ENCODE results near the gene ARFGEF3.

Gene ARFGEF3

DNA sequence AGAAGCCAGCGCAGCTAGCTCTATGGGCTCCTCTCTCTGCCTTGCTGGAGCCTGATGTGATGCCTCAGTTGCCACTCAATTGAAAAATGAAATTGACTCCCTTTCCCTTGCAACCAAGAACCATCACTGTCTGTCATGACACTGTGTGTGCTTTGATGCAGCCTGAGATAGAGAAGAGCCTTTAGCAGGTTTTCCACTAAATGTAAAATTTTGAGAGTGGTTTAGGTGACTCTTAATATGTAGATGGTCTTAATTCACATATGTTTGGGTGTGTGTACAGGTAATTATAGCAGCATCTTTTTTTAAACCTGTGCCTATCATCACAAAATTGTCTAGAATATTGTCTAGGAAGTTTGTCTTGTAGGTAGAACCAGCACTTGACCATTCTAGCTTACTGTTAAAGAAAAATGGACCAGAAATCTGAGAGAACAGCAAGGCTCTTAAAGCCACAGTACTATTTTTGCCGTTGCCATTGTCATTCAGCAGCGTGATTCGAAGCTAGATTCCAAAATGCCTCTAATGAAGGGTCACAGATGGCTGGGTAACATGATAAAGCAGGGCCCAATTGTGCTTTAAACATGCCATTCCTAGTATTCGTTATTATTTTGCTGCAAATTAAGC, 1.3 kb downstream of the ARFGEF3 start:
- H3K4me3 ChIP-seq (ENCODE audit: low read depth, low read length), result peak overlapping the region; percentile 96
- TF ChIP-seq, protein P1, sequence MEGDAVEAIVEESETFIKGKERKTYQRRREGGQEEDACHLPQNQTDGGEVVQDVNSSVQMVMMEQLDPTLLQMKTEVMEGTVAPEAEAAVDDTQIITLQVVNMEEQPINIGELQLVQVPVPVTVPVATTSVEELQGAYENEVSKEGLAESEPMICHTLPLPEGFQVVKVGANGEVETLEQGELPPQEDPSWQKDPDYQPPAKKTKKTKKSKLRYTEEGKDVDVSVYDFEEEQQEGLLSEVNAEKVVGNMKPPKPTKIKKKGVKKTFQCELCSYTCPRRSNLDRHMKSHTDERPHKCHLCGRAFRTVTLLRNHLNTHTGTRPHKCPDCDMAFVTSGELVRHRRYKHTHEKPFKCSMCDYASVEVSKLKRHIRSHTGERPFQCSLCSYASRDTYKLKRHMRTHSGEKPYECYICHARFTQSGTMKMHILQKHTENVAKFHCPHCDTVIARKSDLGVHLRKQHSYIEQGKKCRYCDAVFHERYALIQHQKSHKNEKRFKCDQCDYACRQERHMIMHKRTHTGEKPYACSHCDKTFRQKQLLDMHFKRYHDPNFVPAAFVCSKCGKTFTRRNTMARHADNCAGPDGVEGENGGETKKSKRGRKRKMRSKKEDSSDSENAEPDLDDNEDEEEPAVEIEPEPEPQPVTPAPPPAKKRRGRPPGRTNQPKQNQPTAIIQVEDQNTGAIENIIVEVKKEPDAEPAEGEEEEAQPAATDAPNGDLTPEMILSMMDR (IDR thresholded peaks at IDR 0.05; ENCODE audit: control insufficient read depth, extremely low read depth, insufficient read depth), result no peak
- DNase-seq (ENCODE audit: low read depth), result no peak

DNA sequence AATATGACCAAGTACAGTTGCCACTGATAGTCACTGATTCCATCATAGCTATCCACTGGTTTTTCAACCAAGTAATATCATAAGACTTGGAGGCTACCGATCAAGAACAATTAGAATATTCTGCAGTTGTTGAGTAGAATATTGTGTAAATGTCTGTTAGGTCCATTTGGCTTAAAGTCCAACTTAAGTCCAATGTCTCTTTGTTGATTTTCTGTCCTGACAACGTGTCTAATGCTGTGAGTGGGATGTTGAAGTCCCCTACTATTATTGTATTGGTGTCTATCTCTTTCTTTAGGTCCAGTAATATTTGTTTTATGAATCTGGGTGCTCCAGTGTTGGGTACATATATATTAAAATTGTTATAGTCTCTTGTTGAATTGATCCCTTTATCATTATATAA, 13.9 kb downstream of the ARFGEF3 start:
- H3K4me3 ChIP-seq (ENCODE audit: low read depth, low read length), result no peak overlapping the region
- DNase-seq (ENCODE audit: low read depth), result no peak
- TF ChIP-seq, protein P1 (IDR thresholded peaks at IDR 0.05; ENCODE audit: control insufficient read depth, extremely low read depth, insufficient read depth), result no peak

DNA sequence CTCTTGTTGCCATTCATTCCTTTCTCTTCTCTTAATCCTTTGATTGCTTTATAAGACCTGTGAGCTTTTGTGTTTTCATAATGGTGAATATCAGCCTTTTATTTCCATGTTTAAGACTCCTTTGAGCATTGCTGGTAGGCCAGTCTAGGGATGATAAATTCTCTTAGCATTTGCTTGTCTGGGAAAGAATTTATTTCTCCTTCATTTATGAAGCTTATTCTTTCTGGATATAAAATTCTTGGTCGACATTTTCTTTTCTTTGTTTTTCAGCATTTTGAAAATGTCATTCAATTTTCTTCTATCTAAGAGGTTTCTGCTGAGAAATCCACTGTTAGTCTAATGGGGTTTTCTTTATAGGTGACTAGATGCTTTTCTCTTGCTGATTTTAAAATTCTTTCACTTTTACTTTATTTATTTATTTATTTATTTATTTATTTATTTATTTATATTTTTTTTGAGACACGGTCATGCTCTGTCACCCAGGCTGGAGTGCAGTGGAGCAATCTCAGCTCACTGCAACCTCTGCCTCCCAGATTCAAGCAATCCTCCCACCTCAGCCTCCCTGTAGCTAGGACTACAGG, 15.0 kb downstream of the ARFGEF3 start:
- TF ChIP-seq, protein P1 (IDR thresholded peaks at IDR 0.05; ENCODE audit: control insufficient read depth, extremely low read depth, insufficient read depth), result no peak
- no peak for DNase-seq (ENCODE audit: low read depth)
- no peak overlapping the region for H3K4me3 ChIP-seq (ENCODE audit: low read depth, low read length)

DNA sequence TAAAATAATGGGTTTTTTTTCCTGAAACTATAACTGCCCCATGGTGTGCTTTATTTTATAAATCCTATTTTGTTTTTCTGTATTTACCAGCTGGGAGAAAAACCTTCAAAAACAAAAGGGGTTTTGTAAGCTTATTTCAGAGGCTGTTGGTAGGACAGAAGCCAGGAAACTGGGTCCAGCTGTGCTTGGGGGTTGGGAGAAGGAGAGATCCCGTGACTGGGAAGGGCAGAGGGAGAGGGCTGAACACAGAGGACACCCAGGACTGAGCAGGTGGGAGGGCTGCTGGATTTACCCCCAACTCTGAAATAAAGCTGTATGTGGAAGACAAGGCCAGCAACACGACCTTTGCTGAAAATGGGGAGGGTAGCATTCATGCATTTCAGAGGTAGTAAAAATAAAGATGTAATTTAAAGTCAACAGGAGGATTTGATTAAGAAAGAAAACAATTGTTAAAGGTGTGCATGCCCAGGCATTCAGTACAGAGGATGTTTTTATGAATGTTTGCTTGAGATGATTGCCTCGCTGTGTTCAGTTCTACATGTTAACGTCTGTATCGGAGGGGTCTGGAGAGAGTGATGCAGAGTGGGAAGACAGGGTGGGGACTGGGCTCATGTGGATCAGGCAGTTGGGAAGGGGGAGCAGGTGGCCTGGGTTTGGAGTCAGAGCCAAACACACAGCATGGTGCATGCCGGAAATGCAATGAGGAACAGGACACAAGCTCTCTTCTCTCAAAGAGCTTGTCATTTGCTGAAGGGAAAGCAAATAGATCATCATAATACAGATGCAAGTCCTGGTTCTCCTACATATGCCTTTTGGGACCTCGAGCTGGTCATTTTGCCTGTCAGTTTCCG, 21.4 kb downstream of the ARFGEF3 start:
- DNase-seq (ENCODE audit: low read depth), result no peak
- TF ChIP-seq, protein P1 (IDR thresholded peaks at IDR 0.05; ENCODE audit: control insufficient read depth, extremely low read depth, insufficient read depth), result no peak
- H3K4me3 ChIP-seq (ENCODE audit: low read depth, low read length), result peak overlapping the region; percentile 16; the same call in 1 of the 2 replicates

DNA sequence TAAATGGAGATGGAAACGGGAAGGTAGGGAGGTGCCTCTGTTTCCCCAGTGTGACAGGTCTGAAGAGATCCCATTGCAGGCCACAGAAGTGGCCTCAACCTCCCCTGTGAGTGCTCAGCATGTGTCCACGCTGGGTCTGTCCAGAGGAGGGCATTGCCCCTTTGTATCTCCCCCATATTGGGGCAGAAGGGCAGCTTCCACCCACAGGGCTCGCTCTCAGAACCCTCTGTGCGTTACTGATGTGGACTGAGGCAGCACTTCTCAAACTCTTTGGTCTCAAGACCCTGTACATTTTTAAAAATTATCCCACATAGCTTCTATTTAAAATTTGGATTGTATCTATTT, 22.0 kb downstream of the ARFGEF3 start:
- DNase-seq (ENCODE audit: low read depth), result no peak

DNA sequence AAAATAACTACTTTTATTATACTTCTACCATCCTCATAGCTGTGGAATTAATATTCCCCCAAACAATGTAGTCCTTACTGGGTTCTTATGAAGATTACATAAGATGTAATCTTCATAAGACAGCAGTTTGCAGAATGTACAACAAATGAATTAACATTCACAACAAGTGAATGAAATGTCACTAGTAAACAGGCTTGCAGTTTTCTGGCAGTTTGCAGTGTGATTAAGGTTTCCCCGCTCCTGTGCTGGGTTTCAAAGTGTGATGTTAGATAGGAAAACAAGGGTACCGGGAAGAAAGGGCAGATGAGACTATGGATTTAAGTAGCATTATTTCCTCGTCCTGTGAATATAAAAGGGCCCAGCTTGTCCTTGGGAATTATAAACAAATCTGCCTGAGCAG, 22.5 kb downstream of the ARFGEF3 start:
- TF ChIP-seq, protein P1 (IDR thresholded peaks at IDR 0.05; ENCODE audit: control insufficient read depth, extremely low read depth, insufficient read depth), result no peak
- no peak overlapping the region for H3K4me3 ChIP-seq (ENCODE audit: low read depth, low read length)
- DNase-seq (ENCODE audit: low read depth), result no peak

More for the DNA sequence above, 22.0 kb downstream of the ARFGEF3 start:
- TF ChIP-seq, protein P1 (IDR thresholded peaks at IDR 0.05; ENCODE audit: control insufficient read depth, extremely low read depth, insufficient read depth), result no peak
- H3K4me3 ChIP-seq (ENCODE audit: low read depth, low read length), result peak overlapping the region; percentile 16; the same call in 1 of the 2 replicates
